K562 (cell line): ENCODE measurements around the gene ABHD1. TPM values are rescaled to one million over a fixed set of nuclear protein-coding genes. Genes with fewer than 3 reads are reported as not detected.

Experiments used
- ATAC-seq: fragments of 200-7000 bp; cut with Tn5 transposase; 3 replicates; pipeline ENCODE4 v1.9.1; 2020; ENCODE audit warnings: moderate library complexity
- BruUV-seq: library from RNA; stranded (reverse); fragments of 400-500 nt; replicated peaks from 2 replicates; lab custom pipeline; 2021; lab: Mats Ljungman, UMichigan
- CTCF ChIA-PET: fragments of 300-600 bp; formaldehyde crosslinking; extraction: SDS; loops from one replicate; lab custom pipeline; 2021; ENCODE audit warnings: low intra/inter-chr PET ratio; lab: Yijun Ruan, JAX
- POLR2A ChIA-PET: fragments of 300-600, 350-650 bp; sonication (Branson Sonifier 250); formaldehyde crosslinking; extraction: SDS; loops from one replicate; lab custom pipeline; 2021; ENCODE audit warnings: antibody characterized with exemption, inconsistent platforms; lab: Yijun Ruan, JAX
- DNase-seq, 4 experiments: peaks; one replicate each; pipeline versions ENCODE4 v3.0.0 to v3.0.0-alpha.2; 2011 to 2018; ENCODE audit warnings: low spot score in 3 of 4, mixed read lengths in 3 of 4; ENCODE audit errors: extremely low read depth in 1 of 4
- FAIRE-seq: peaks from 2 replicates; lab custom pipeline; 2011; peaks lifted over from hg19 to GRCh38; lab: Jason Lieb, UNC
- H2AFZ ChIP-seq: 2 replicates; pipeline ENCODE4 v1.6.0; 2011; ENCODE audit warnings: low read depth, low read length, control low read depth, inconsistent platforms
- H3K27ac ChIP-seq: fragments of 200-600 bp; 3 replicates; pipeline ENCODE4 v1.8.0; 2011; ENCODE audit warnings: low read depth, mild to moderate bottlenecking, control low read depth, inconsistent platforms, low read length, moderate library complexity, mixed read lengths; ENCODE audit errors: extremely low read depth
- H3K27me3 ChIP-seq, 2 experiments: fragments of 300-600 bp in 1 of 2; 2 replicates in 1 of 2; 3 replicates in 1 of 2; pipeline versions ENCODE4 v1.6.0 to v1.8.0; 2011; ENCODE audit warnings: inconsistent platforms in 2 of 2, low read length in 2 of 2, mild to moderate bottlenecking in 1 of 2, mixed read lengths in 1 of 2, moderate library complexity in 1 of 2; ENCODE audit not compliant: control insufficient read depth in 2 of 2, insufficient read depth in 2 of 2
- H3K36me3 ChIP-seq: fragments of 300-600 bp; 3 replicates; pipeline ENCODE4 v1.8.0; 2011; ENCODE audit warnings: mild to moderate bottlenecking, low read length, inconsistent platforms; ENCODE audit not compliant: control insufficient read depth, insufficient read depth
- H3K4me1 ChIP-seq, 2 experiments: fragments of 200-600 bp in 1 of 2; replicated peaks in 1 of 2; 2 replicates in 1 of 2; 3 replicates in 1 of 2; pipeline versions ENCODE4 v1.5.1 to v1.8.0; 2011; ENCODE audit warnings: inconsistent platforms in 2 of 2, low read length in 2 of 2, mild to moderate bottlenecking in 1 of 2, mixed read lengths in 1 of 2, moderate library complexity in 1 of 2; ENCODE audit not compliant: control insufficient read depth in 2 of 2, insufficient read depth in 2 of 2
- H3K4me2 ChIP-seq: 2 replicates; pipeline ENCODE4 v1.6.1; 2011; ENCODE audit warnings: low read length, control low read depth, inconsistent platforms, mixed read lengths; ENCODE audit not compliant: insufficient read depth
- H3K4me3 ChIP-seq: fragments of 200-600 bp; sonication (generic), shearing (Covaris generic); 2 replicates; pipeline ENCODE4 v1.5.1; 2016; ENCODE audit warnings: control low read depth, inconsistent platforms
- H3K79me2 ChIP-seq: fragments of 200-600 bp; 3 replicates; pipeline ENCODE4 v1.8.0; 2011; ENCODE audit warnings: low read length, inconsistent platforms; ENCODE audit not compliant: control insufficient read depth, insufficient read depth
- H3K9ac ChIP-seq, 2 experiments: 2 replicates each; pipeline versions ENCODE4 v1.6.0 to v1.6.1; 2011; ENCODE audit warnings: low read depth in 2 of 2, low read length in 2 of 2, control low read depth in 1 of 2, inconsistent platforms in 1 of 2, mild to moderate bottlenecking in 1 of 2, mixed read lengths in 1 of 2; ENCODE audit not compliant: insufficient read depth in 1 of 2
- H3K9me1 ChIP-seq: one replicate; pipeline ENCODE4 v1.6.0; 2011; ENCODE audit warnings: inconsistent platforms, mild to moderate bottlenecking, low read length, moderate library complexity; ENCODE audit not compliant: control insufficient read depth, insufficient read depth
- H3K9me3 ChIP-seq: replicated peaks from 2 replicates; pipeline ENCODE4 v1.5.1; 2011; ENCODE audit warnings: low read depth, low read length, inconsistent platforms; ENCODE audit not compliant: control insufficient read depth, insufficient read depth
- H4K20me1 ChIP-seq: replicated peaks from 2 replicates; pipeline ENCODE4 v1.6.1; 2011; ENCODE audit warnings: low read length, inconsistent platforms, mixed read lengths; ENCODE audit not compliant: control insufficient read depth, insufficient read depth
- BRD4 ChIP-seq: fragments of 200-600 bp; sonication (generic); IDR thresholded peaks from 2 replicates; pipeline ENCODE4 v1.6.1; 2017; ENCODE audit warnings: inconsistent platforms
- CBX1 ChIP-seq: sonication (generic); IDR thresholded peaks from 2 replicates; pipeline ENCODE4 v1.6.1; 2016; ENCODE audit warnings: antibody characterized with exemption, low read depth, mild to moderate bottlenecking
- L3MBTL2 ChIP-seq: fragments of 450-650 bp; IDR thresholded peaks from 2 replicates; pipeline ENCODE4 v1.6.1; 2016; ENCODE audit warnings: mild to moderate bottlenecking, moderate library complexity
- RFX1 ChIP-seq: fragments of 450-650 bp; IDR thresholded peaks from 2 replicates; pipeline ENCODE4 v1.6.1; 2016; ENCODE audit warnings: mild to moderate bottlenecking, moderate library complexity
- ZBTB7A ChIP-seq: IDR thresholded peaks from 2 replicates; pipeline ENCODE4 v1.6.1; 2011; ENCODE audit warnings: low read depth, mild to moderate bottlenecking, low read length, moderate library complexity, borderline replicate concordance; ENCODE audit not compliant: control insufficient read depth
- ZNF274 ChIP-seq: IDR thresholded peaks from 2 replicates; pipeline ENCODE4 v1.6.1; 2011; ENCODE audit warnings: low read depth, mild to moderate bottlenecking, low read length, moderate library complexity, borderline replicate concordance
- ZNF444 ChIP-seq: fragments of 250-450 bp; sonication (Bioruptor Pico); IDR thresholded peaks from 2 replicates; pipeline ENCODE4 v1.4.0; 2020; ENCODE audit warnings: mild to moderate bottlenecking, moderate library complexity
- WGBS: fragments of 100-300 bp; shearing (Covaris generic); methylation state at CpG from one replicate; pipeline ENCODE4 v1.1.6; 2016; ENCODE audit warnings: low coverage, mixed read lengths; ENCODE audit not compliant: insufficient coverage; ENCODE audit errors: missing lambda C conversion rate; 5-methylcytosine and 5-hydroxymethylcytosine counted together
- in situ Hi-C: fragments of 300-500 bp; cut with MboI; formaldehyde crosslinking; loops from 4 replicates; pipeline ENCODE4 v1.15.0; 2018; ENCODE audit warnings: inconsistent platforms, mixed read lengths
- intact Hi-C: fragments of 100-400 bp; cut with micrococcal nuclease; formaldehyde crosslinking; loops from 2 replicates; pipeline ENCODE4 v1.14.2; 2022
- polyA plus RNA-seq, 8 experiments: library from polyadenylated mRNA; depleted of rRNA in 4 of 8; stranded (reverse) in 5 of 8; unstranded in 3 of 8; fragments of >200 nt; fragmentation: Nextera tagmentation in 2 of 8; fragmentation: Illumina TruSeq in 1 of 8; extraction: Ambion mirVana in 2 of 8; extraction: Trizol in 1 of 8; gene quantifications; 2 replicates each; pipeline versions ENCODE4 v1.2.1 to v1.2.3, GENCODE V29; 2011 to 2014; ENCODE audit warnings: inconsistent platforms in 1 of 8, missing spikeins in 1 of 8
- total RNA-seq, 7 experiments: library from RNA; depleted of rRNA in 6 of 7; stranded (reverse); fragments of >200 nt in 6 of 7; fragmentation: Illumina TruSeq in 2 of 7; extraction: Trizol in 2 of 7; gene quantifications; 2 replicates each; pipeline versions ENCODE4 v1.2.1 to v1.2.3, GENCODE V29; 2011 to 2021; ENCODE audit warnings: low replicate concordance in 1 of 7
- TF ChIP-seq, protein P1 (sequence below), 2 experiments: fragments of 450-650 bp in 1 of 2; sonication (generic) in 1 of 2; formaldehyde crosslinking in 1 of 2; IDR thresholded peaks in 1 of 2; conservative IDR thresholded peaks in 1 of 2; 2 replicates each; pipeline versions ENCODE4 v1.6.1 to v1.8.1; 2016 to 2023; ENCODE audit warnings: mild to moderate bottlenecking in 2 of 2, moderate library complexity in 2 of 2, inconsistent platforms in 1 of 2, missing genetic modification reagents in 1 of 2
- TF ChIP-seq, protein P2 (sequence below): fragments of 450-650 bp; IDR thresholded peaks from 2 replicates; pipeline ENCODE4 v1.6.1; 2016; ENCODE audit warnings: mild to moderate bottlenecking, moderate library complexity

ABHD1 gene
- total and polyA plus RNA-seq, 9 of the 15 experiments (the other 6 are each of a cell fraction or from before 2014, with no cell fraction given) = 0.10 to 0.16 (median 0.11) TPM; not detected in 5

DNA sequence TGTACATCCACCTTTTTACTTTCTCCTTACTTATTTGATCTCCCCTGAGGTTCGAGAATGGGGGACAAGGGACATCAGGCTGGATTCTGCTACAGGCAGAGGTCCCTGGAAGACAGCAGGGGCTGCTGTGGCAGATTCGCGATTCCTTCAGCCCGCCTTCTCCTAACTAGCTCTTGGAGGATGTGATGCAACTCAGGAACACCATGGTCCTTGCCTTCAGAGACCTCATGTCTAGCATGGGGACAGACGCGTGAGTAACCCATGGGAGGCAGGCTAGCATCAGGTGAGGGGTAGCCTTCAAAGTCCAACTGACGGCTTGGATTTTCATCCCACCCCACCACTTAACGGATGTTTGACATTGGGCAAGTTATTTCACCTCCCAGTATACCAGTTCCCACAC, 24.3 kb downstream of the ABHD1 start:
- intact Hi-C loops = no loop called here
- 52% methylated on average over 8 of the region's 8 CpGs for WGBS
- TF ChIP-seq ZNF444 (no peak), ZBTB7A (no peak), L3MBTL2 (peak; percentile 26; the same call in 1 of the 2 replicates), RFX1 (no peak), CBX1 (no peak), BRD4 (no peak), ZNF274 (no peak)
- TF ChIP-seq, protein P1, sequence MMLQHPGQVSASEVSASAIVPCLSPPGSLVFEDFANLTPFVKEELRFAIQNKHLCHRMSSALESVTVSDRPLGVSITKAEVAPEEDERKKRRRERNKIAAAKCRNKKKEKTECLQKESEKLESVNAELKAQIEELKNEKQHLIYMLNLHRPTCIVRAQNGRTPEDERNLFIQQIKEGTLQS (IDR thresholded peaks at IDR 0.05) = 0 out of 2 replicates have a peak, but pooled peaks have one; percentile 16
- TF ChIP-seq, protein P1 (CRISPR knock-in tag; conservative IDR thresholded peaks at IDR 0.05) = no peak
- TF ChIP-seq, protein P2, sequence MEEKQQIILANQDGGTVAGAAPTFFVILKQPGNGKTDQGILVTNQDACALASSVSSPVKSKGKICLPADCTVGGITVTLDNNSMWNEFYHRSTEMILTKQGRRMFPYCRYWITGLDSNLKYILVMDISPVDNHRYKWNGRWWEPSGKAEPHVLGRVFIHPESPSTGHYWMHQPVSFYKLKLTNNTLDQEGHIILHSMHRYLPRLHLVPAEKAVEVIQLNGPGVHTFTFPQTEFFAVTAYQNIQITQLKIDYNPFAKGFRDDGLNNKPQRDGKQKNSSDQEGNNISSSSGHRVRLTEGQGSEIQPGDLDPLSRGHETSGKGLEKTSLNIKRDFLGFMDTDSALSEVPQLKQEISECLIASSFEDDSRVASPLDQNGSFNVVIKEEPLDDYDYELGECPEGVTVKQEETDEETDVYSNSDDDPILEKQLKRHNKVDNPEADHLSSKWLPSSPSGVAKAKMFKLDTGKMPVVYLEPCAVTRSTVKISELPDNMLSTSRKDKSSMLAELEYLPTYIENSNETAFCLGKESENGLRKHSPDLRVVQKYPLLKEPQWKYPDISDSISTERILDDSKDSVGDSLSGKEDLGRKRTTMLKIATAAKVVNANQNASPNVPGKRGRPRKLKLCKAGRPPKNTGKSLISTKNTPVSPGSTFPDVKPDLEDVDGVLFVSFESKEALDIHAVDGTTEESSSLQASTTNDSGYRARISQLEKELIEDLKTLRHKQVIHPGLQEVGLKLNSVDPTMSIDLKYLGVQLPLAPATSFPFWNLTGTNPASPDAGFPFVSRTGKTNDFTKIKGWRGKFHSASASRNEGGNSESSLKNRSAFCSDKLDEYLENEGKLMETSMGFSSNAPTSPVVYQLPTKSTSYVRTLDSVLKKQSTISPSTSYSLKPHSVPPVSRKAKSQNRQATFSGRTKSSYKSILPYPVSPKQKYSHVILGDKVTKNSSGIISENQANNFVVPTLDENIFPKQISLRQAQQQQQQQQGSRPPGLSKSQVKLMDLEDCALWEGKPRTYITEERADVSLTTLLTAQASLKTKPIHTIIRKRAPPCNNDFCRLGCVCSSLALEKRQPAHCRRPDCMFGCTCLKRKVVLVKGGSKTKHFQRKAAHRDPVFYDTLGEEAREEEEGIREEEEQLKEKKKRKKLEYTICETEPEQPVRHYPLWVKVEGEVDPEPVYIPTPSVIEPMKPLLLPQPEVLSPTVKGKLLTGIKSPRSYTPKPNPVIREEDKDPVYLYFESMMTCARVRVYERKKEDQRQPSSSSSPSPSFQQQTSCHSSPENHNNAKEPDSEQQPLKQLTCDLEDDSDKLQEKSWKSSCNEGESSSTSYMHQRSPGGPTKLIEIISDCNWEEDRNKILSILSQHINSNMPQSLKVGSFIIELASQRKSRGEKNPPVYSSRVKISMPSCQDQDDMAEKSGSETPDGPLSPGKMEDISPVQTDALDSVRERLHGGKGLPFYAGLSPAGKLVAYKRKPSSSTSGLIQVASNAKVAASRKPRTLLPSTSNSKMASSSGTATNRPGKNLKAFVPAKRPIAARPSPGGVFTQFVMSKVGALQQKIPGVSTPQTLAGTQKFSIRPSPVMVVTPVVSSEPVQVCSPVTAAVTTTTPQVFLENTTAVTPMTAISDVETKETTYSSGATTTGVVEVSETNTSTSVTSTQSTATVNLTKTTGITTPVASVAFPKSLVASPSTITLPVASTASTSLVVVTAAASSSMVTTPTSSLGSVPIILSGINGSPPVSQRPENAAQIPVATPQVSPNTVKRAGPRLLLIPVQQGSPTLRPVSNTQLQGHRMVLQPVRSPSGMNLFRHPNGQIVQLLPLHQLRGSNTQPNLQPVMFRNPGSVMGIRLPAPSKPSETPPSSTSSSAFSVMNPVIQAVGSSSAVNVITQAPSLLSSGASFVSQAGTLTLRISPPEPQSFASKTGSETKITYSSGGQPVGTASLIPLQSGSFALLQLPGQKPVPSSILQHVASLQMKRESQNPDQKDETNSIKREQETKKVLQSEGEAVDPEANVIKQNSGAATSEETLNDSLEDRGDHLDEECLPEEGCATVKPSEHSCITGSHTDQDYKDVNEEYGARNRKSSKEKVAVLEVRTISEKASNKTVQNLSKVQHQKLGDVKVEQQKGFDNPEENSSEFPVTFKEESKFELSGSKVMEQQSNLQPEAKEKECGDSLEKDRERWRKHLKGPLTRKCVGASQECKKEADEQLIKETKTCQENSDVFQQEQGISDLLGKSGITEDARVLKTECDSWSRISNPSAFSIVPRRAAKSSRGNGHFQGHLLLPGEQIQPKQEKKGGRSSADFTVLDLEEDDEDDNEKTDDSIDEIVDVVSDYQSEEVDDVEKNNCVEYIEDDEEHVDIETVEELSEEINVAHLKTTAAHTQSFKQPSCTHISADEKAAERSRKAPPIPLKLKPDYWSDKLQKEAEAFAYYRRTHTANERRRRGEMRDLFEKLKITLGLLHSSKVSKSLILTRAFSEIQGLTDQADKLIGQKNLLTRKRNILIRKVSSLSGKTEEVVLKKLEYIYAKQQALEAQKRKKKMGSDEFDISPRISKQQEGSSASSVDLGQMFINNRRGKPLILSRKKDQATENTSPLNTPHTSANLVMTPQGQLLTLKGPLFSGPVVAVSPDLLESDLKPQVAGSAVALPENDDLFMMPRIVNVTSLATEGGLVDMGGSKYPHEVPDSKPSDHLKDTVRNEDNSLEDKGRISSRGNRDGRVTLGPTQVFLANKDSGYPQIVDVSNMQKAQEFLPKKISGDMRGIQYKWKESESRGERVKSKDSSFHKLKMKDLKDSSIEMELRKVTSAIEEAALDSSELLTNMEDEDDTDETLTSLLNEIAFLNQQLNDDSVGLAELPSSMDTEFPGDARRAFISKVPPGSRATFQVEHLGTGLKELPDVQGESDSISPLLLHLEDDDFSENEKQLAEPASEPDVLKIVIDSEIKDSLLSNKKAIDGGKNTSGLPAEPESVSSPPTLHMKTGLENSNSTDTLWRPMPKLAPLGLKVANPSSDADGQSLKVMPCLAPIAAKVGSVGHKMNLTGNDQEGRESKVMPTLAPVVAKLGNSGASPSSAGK = peak; percentile 40; the same call in 1 of the 2 replicates

More for the DNA sequence above, 24.3 kb downstream of the ABHD1 start:
- Histone ChIP-seq H3K79me2 (no peaks in the 10 kb centered on the region), H3K27me3 (peaks cover 0 to 15% of the 10 kb centered on the region in 2 experiments; a peak in 2 of 5 replicates), H3K27ac (no peak overlapping the region), H3K9ac (no peak overlapping the region), H2AFZ (no peak overlapping the region), H3K4me2 (no peak overlapping the region), H3K36me3 (no peaks in the 10 kb centered on the region), H3K4me1 (peaks cover 0 to 15% of the 10 kb centered on the region in 2 experiments; a peak in 2 of 5 replicates), H4K20me1 (no peaks in the 10 kb centered on the region), H3K9me1 (no peaks in the 10 kb centered on the region), H3K9me3 (peaks cover 2% of the 10 kb centered on the region; the same call in 1 of the 2 replicates), H3K4me3 (no peak overlapping the region)
- ChIA-PET POLR2A (no interaction called here), CTCF (no interaction called here)
- FAIRE-seq (no peak), ATAC-seq (peak; percentile 31; the same call in 1 of the 3 replicates), DNase-seq (no peak)
- in situ Hi-C loops = no loop called here
- no TSS peak for BruUV-seq
